Measurements from ENCODE around the gene SLC23A3. TPM values are rescaled to one million over a fixed set of nuclear protein-coding genes. Genes with fewer than 3 reads are reported as not detected.

The SLC23A3 gene
- total and polyA plus RNA-seq, 12 donors, result 0.28 to 2.1 (median 0.47) TPM

DNA sequence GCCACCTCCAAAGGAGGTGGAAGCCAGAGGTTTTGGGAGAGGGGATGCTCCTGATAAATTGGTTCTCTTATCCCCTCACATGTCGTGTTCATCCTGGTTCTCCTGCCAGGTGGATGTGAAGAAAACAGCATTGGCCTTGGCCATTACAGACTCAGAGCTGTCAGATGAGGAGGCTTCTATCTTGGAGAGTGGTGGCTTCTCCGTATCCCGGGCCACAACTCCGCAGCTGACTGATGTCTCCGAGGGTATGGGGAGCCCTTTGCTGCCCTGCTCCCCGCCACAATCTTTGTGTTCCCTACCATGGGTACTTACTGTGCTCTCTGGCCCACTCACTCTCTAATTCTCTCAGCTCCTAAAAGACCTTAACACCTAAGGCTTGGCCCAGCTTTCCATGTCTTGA is 11.7 kb upstream of the SLC23A3 start:
- ATAC-seq, result no peak
- intact Hi-C loops (cut with DNase I), result no loop called here
- TF ChIP-seq, protein P1, sequence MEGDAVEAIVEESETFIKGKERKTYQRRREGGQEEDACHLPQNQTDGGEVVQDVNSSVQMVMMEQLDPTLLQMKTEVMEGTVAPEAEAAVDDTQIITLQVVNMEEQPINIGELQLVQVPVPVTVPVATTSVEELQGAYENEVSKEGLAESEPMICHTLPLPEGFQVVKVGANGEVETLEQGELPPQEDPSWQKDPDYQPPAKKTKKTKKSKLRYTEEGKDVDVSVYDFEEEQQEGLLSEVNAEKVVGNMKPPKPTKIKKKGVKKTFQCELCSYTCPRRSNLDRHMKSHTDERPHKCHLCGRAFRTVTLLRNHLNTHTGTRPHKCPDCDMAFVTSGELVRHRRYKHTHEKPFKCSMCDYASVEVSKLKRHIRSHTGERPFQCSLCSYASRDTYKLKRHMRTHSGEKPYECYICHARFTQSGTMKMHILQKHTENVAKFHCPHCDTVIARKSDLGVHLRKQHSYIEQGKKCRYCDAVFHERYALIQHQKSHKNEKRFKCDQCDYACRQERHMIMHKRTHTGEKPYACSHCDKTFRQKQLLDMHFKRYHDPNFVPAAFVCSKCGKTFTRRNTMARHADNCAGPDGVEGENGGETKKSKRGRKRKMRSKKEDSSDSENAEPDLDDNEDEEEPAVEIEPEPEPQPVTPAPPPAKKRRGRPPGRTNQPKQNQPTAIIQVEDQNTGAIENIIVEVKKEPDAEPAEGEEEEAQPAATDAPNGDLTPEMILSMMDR (IDR thresholded peaks at IDR 0.05), result no peak
- 94 to 95% methylated on average over 6 of the region's 6 CpGs for WGBS, 2 donors
- peaks cover 6 to 39% (median 19%) of the 10 kb centered on the region in 9 donors for H3K4me1 ChIP-seq
- no peak overlapping the region for H3K4me3 ChIP-seq
- no peak overlapping the region for H3K27ac ChIP-seq
- no peaks in the 10 kb centered on the region for H3K9me3 ChIP-seq
- DNase-seq, result no peak
- no peaks in the 10 kb centered on the region for H3K27me3 ChIP-seq
- H3K36me3 ChIP-seq, result peaks cover 0 to 68% (median 46%) of the 10 kb centered on the region in 9 donors

DNA sequence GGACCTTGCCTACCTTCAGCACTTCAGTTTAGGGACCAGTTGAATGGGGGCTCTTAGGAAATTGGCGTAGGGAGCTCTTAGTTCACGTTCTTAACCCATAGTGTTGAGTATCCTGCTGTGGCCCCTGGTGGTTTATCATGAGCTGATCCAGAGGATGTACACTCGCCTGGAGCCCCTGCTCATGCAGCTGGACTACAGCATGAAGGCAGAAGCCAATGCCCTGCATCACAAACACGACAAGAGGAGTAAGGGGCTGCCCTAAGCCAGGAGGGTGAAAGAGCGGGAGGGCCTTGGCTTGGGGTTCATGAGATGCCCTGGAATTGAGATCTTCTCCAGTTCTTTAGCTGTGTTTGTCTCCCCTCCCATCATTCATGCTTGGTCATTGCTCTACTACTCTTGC is 11.1 kb upstream of the SLC23A3 start:
- H3K36me3 ChIP-seq, result peaks cover 0 to 68% (median 46%) of the 10 kb centered on the region in 9 donors
- no peak overlapping the region for H3K4me3 ChIP-seq
- 88 to 91% methylated on average over 5 of the region's 5 CpGs for WGBS, 2 donors
- no peaks in the 10 kb centered on the region for H3K9me3 ChIP-seq
- H3K27ac ChIP-seq, result no peak overlapping the region
- TF ChIP-seq, protein P1 (IDR thresholded peaks at IDR 0.05), result no peak
- H3K4me1 ChIP-seq, result peaks cover 6 to 43% (median 24%) of the 10 kb centered on the region in 9 donors
- no peak for ATAC-seq
- DNase-seq, result no peak
- intact Hi-C loops (cut with DNase I), result no loop called here
- H3K27me3 ChIP-seq, result no peaks in the 10 kb centered on the region

DNA sequence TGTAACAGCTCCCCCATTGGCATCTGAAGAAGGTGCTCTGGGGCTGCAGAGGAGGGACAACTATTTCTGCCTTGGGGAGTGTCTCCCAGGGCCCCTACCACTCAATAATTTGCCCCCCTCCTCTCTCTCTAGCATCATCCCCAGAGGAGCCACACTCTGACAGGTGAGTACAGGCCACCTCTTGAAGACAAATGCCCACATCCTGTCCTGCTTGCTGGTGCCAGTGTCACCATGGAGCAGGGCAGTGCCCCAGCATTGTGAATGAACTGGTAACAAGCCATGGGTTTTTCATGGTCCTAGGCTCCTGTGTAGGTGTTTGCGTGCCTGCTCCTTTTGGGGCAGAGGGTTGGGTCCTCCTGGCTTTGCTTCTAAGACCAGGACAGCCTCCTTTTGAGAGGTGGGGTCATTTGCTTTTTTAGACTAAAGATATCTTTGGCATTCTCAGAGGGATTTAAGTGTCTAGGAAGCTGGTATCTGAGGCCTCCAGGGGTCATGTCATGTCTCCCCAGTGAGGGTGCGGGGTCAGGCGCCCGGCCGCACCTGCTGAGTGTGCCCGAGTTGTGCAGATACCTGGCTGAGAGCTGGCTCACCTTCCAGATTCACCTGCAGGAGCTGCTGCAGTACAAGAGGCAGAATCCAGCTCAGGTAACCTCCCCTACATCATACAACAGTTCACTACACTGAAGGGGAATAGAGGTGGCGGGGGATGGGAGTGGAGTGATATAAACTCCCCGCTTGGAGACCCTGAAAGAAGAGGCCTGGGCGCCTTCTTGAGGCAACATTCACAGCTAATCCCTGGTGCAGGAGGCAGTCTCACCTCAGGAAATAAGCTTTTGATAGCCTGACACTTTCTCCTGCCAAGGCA is 10.0 kb upstream of the SLC23A3 start:
- intact Hi-C loops (cut with DNase I), result loop anchor here in 6 of 10 donors (1.0 to 10.0 kb wide), 8 partner anchors 19 to 207 kb away; partner anchors contain the start of genes DNPEP (in 4 of the 6), ABCB6 (in 2 of the 6), DNAJB2 (in 1 of the 6) and NHEJ1 (in 1 of the 6)
- TF ChIP-seq, protein P1 (IDR thresholded peaks at IDR 0.05), result no peak
- DNase-seq (no peak), ATAC-seq (no peak)
- no peaks in the 10 kb centered on the region for H3K27me3 ChIP-seq
- H3K4me1 ChIP-seq, result peaks cover 11 to 54% (median 35%) of the 10 kb centered on the region in 9 donors
- peaks cover 0 to 63% (median 49%) of the 10 kb centered on the region in 9 donors for H3K36me3 ChIP-seq
- peak overlapping the region in 2 of 10 donors; percentile 90 to 95 for H3K4me3 ChIP-seq
- H3K9me3 ChIP-seq, result no peaks in the 10 kb centered on the region
- WGBS, 2 donors, result 97 to 98% methylated on average over 9 of the region's 9 CpGs
- H3K27ac ChIP-seq, result no peak overlapping the region

DNA sequence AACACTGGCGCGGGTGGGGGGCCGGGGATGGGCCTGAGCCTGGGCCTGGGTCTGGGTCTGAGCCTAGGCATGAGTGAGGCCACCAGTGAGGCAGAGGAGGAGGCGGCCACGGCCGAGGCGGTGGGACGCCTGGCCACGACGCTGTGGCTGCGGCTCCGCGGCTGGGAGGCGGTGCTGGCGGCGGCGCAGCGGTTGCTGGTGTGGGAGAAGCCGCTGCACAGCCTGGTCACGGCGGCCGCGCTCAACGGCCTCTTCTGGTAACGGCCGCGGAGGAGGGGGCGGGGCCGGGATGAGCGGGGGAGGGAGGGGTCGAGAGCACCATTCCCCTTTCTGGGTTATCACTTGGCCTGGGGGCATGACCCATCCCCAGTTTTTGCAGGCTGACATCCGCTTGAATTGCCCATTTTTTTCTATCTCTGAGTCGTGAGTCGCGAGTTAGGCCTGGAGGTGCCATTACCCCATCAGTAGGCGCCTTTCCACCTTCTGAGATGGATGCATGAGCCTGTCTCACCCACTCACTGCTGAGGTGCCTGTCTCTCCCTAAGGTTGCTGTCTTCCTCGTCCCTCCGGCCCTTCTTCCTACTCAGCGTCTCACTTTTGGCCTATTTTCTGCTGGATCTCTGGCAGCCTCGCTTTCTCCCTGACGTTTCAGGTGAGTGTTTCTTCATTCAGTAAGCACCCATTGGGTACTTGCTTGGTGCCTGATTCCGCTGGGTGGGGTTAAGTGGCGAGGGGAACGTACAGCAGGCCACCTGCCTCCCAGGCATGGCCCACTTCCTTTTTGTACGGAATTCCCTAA is 8.7 kb upstream of the SLC23A3 start:
- Histone ChIP-seq H3K27ac (peak overlapping the region; percentile 89 to 100 (median 99)), H3K27me3 (no peaks in the 10 kb centered on the region), H3K4me3 (peak overlapping the region; percentile 42 to 97 (median 92)), H3K9me3 (no peaks in the 10 kb centered on the region), H3K36me3 (peaks cover under 1 to 63% (median 56%) of the 10 kb centered on the region in 9 donors), H3K4me1 (peaks cover 11 to 61% (median 37%) of the 10 kb centered on the region in 9 donors)
- DNase-seq (peak; percentile 43 to 66), ATAC-seq (peak in 6 of 8 donors; percentile 0 to 8 (median 2))
- WGBS, 2 donors, result 3 to 4% methylated on average over 45 of the region's 45 CpGs
- intact Hi-C loops (cut with DNase I), result loop anchor here in 6 of 10 donors (1.0 to 10.0 kb wide), 9 partner anchors 18 to 209 kb away; partner anchors contain the start of genes DNPEP (in 4 of the 6), ABCB6 (in 2 of the 6), ZFAND2B (in 2 of the 6) and ANKZF1 (in 1 of the 6)
- TF ChIP-seq, protein P1 (IDR thresholded peaks at IDR 0.05), result no peak
